Bone marrow (tissue), 2 donors: ENCODE measurements around the gene MUSK.
A peak's percentile ranks its signal among the peaks of the same experiment; 100 is the strongest.
"Not testable (repeated sequence)": the region's sequence is repeated elsewhere in the genome, so short reads cannot be mapped to it uniquely, and the experiment has no call there.

ENCODE experiments used
- DNase-seq, 2 donors: peaks; one replicate each; lab custom pipeline; 2025; lab: John Stamatoyannopoulos, UW

MUSK gene

GRCh38 chr9:110810262-110810976 is 141.8 kb downstream of the MUSK start:
- no peak for DNase-seq

DNA sequence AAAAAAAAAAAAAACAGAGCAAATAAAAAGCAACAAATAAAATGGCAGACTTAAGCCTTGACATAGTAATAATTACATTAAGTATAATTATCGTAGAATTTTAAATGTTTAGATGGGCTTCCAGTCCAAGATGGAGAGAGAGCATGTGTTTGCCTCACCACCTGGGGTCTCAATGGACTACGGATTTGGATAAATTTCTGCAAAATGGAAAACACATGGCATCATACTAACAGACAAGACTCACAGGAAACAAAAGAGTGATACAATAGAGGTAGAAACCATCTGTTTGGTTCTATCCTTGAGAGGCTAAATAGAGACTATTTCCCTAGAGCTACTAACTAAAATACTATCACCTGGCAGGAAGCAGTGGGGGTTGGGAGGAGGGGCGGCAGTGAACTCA is 144.3 kb downstream of the MUSK start:
- DNase-seq, result no peak

- DNase-seq, result no peak
Observed at GRCh38 chr9:110814159-110814558, 145.6 kb downstream of the MUSK start.

- no peak for DNase-seq
Observed at GRCh38 chr9:110815361-110815760, 146.8 kb downstream of the MUSK start.

DNA sequence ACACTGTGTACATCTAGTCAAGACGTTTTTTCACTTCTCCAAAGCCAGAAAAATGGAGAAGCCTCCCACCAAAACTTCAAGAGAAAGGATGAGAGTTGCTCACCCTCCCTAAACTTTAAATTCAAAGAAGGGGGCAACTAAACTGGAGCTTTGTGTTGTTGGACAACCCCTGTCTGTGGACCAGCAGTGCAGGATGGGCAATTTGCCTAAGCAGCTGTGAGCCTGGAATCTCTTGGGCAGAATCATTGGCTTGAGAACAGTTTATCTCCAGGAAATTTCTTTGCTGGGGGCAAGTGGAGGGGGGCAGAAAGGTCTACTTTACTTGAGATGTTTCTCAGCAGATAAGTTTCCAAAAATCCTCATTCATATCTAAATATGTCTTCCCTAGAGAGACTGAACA is 151.8 kb downstream of the MUSK start:
- no peak for DNase-seq

DNA sequence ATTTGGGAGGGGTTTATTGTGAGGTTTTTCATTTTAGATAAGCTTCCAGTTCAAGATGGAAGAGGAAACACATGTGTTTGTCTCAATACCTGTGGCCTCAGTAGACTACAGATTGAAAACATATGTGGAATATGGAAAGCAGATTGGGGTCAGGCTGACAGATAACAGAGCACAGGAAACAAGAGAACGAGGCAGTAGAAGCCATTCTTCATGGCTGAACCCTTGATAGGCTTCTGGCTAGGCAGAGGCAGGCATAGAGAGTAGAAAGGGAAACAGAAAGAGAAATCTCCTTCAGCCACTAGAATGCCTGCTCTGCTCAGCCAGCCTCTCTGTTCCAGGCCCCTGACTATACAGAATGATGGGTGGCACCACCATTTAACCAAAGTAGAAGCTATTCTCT is 152.5 kb downstream of the MUSK start:
- DNase-seq, result no peak

DNA sequence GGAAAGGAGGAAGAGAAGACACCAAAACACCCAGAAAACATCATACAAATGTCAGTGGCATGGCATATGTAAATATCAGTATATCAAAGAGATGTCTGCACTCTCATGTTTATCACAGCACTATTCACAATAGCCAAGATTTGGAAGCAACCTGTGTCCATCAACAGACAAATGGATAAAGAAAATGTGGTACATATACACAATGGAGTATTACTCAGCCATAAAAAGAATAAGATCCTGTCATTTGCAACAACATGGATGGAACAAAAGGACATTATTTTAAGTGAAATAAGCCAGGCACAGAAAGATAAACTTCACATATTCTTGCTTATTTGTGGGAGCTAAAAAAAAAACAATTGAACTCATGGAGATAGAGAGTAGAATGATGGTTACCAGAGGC is 156.5 kb downstream of the MUSK start:
- DNase-seq, result not testable (repeated sequence)

DNA sequence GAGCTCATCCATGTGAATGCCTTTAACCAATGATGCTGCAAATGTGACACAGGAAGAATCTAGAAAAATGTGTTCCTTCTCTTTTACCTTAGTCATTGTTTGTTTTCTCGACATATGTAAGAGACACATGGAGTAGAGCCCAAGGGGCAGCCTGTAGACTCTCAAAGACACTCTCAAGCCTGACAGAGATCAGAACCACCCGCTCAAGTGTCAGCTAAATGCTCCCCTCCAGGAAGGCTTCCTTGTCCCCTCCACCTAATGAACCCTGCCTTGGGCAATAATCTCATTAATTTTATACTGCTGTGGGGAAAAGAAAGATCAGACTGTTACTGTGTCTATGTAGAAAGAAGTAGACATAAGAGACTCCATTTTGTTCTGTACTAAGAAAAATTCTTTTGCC is 157.4 kb downstream of the MUSK start:
- no peak for DNase-seq

GRCh38 chr9:110826400-110826799 is 157.8 kb downstream of the MUSK start:
- not testable (repeated sequence) for DNase-seq

DNA sequence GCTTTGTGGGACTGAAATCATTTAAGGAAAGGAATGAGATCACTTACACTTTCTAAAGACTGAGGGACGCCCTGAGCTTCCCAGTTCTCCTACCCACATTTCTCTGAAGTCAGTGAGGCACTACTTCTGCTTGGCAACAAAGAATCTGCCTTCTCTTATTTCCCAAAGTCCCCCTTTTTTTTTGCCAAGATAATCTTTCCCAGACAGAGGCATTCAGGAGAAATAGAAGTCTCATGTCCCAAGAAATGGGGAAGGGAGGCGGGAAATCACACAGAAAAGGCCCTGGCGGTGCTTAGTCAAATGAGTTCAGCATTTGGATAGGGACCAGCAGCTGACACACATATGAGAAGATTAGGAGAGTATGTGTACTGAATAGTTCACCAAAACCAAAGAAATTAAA is 159.7 kb downstream of the MUSK start:
- no peak for DNase-seq

DNA sequence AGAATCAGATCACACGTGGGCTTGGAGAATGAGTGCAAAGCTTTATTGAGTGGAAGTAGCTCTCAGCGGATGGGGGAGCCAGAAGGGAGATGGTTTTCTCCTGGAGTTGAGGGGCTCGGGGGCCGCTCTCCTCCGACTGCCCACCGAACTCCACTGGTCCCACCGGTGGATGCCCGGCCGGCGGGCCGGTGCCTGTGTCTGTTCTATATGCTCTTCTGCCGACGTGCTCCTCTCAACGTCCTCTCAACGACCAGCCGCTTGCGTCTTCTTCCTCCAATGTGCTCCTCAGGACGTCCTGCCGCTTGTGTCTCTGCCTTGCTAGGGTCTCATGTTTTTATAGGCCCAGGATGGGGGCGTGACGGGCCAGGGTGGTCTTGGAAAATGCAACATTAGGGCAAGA is 161.9 kb downstream of the MUSK start:
- no peak for DNase-seq

DNA sequence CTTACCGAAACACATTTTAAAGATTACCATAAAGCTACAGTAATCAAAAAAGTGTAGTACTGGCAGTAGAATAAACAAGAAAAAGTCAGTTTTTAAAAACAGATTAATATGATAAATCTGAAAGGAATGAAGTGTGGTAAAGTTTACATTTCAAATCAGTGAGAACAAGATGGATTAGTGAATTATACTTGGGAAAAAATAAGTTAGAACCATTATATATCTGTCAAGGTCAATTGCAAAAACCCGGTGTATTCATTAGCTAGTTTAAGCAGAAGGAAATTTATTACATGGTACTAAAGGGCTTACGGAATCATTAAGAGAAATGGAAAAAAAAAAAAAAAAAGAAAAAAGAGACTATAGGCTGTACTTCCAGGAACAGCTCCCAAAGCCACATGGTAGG is 164.3 kb downstream of the MUSK start:
- no peak for DNase-seq

DNA sequence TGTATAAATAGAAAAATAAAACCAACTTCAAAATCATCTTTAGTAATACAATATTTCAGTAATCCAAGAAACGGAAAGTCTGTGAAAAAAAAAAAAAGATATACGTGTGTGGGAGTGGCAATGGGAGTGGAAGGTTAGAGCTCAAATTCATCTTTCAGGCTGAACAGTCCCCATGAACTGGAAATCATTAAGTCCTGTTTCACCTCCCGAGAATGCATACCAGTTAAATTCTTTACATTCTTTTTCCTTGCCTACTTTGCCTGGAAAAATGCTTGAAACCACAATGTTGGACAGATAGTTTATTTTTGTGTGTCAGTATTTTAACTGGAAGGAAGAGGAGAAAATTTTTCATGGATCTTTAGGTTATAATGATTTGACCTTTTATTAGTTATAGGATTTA is 166.8 kb downstream of the MUSK start:
- no peak for DNase-seq

GRCh38 chr9:110835859-110836271 is 167.3 kb downstream of the MUSK start:
- no peak for DNase-seq

- no peak for DNase-seq
Observed at GRCh38 chr9:110837401-110838005, 168.9 kb downstream of the MUSK start.

GRCh38 chr9:110842169-110842568 is 173.6 kb downstream of the MUSK start:
- DNase-seq, result no peak

- DNase-seq, result no peak
Observed at GRCh38 chr9:110842986-110843385, 174.4 kb downstream of the MUSK start.

- DNase-seq, result no peak
Observed at GRCh38 chr9:110844121-110844520, 175.5 kb downstream of the MUSK start.

DNA sequence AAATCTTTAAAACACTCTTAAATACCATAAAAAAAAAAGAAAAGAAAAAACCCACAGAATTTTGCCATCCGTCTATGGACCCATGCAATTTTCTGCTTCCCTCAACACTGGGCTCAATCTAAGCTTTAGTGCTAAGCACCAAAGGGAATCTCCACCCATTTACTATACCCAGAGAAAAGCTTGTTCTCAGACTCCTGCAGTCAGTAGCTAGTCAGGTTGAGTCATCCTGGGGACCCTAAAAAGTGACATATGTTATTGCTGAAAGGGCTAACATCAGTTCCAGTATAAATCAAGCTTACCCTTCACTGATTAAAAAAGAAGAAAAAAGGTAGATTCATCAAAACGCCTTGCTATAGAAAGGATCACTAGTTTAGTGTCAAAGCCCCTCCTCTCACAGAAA is 177.6 kb downstream of the MUSK start:
- peak in 1 of 2 donors; percentile 2 for DNase-seq

- no peak for DNase-seq
Observed at GRCh38 chr9:110847671-110848070, 179.1 kb downstream of the MUSK start.

DNA sequence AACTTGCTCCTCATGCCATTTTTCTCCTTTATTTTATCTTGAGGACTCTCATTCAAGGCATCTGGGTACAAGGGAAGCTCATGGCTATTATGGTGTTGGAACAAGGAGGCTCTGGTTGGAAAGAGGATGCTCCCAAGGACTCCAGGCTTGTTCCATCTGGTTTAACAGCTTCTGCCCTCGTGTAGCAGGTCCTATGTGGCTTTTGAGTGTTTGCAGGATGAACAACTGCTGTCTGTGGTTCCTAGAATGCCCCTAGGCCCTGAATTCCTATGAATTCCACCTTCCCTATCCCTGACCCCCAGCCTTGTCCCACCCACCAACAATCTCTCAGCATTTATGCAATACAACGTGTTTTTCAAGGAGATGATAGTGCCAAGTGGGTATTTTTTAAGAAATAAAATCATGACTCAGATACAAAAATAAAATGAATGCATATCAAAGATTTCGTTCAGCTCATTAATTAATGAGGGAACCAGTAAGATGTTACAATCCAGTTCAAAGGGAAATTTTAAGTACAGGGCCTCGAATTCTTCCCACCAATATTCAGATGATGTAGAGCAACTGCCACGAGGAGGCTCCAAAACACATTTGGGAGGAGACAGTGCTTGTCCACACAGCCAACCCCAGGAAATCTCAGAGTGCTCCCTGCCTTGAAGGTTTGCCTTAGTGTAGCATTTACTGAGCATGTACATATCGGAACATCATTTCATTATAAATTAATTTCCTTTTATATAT is 182.0 kb downstream of the MUSK start:
- no peak for DNase-seq
